Measurements from ENCODE around the gene SLC9A9.

GRCh38 chr3:143469159-143469558, 379.1 kb downstream of the SLC9A9 start:
- TF ChIP-seq, protein P1, sequence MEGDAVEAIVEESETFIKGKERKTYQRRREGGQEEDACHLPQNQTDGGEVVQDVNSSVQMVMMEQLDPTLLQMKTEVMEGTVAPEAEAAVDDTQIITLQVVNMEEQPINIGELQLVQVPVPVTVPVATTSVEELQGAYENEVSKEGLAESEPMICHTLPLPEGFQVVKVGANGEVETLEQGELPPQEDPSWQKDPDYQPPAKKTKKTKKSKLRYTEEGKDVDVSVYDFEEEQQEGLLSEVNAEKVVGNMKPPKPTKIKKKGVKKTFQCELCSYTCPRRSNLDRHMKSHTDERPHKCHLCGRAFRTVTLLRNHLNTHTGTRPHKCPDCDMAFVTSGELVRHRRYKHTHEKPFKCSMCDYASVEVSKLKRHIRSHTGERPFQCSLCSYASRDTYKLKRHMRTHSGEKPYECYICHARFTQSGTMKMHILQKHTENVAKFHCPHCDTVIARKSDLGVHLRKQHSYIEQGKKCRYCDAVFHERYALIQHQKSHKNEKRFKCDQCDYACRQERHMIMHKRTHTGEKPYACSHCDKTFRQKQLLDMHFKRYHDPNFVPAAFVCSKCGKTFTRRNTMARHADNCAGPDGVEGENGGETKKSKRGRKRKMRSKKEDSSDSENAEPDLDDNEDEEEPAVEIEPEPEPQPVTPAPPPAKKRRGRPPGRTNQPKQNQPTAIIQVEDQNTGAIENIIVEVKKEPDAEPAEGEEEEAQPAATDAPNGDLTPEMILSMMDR (conservative IDR thresholded peaks at IDR 0.05; ENCODE audit: low read depth, low read length), result no peak
- no peak for TF ChIP-seq EZH2 (IDR thresholded peaks at IDR 0.05; ENCODE audit: borderline replicate concordance, low read depth, low read length, poor library complexity, severe bottlenecking)
